ENCODE results near the gene CASP7.

CASP7 gene

DNA sequence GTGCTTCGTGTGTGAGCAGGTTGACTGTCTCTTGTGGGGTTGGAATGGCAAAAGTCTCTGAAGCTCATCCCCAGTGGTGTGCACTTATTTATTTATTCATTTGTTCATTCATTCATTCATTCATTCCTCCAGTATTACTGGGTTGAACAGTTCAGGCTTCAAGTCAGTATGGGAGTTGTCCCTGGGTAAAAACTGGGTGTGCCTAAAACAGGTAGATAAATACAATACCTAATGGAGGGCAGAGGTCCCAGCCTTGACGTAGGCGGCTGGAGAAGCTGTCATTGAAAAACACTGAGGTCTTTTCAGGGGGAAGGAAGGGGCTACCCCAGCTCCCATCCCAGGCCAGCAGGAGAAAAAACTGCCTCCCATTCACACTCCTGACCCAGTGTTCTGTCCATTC, 11.0 kb downstream of the CASP7 start:
- DNase-seq (ENCODE audit: extremely low spot score): no peak
- POLR2A ChIA-PET: no interaction called here
- CTCF ChIA-PET: interaction anchor here (1.4 kb wide), 1 partner anchor 12 kb away, joined by 3 read pairs; no protein-coding TSS in a partner anchor
- TF ChIP-seq FOXK2 (IDR thresholded peaks at IDR 0.05) (no peak), FOXM1 (IDR thresholded peaks at IDR 0.05; ENCODE audit: borderline replicate concordance) (no peak), LEF1 (IDR thresholded peaks at IDR 0.05; ENCODE audit: borderline replicate concordance) (no peak), ZNF384 (IDR thresholded peaks at IDR 0.05) (no peak), L3MBTL2 (conservative IDR thresholded peaks at IDR 0.05) (no peak), NFRKB (IDR thresholded peaks at IDR 0.05) (no peak), HDGF (IDR thresholded peaks at IDR 0.05; ENCODE audit: borderline replicate concordance) (no peak), SP1 (IDR thresholded peaks at IDR 0.05) (no peak), FOXA1 (IDR thresholded peaks at IDR 0.05) (no peak), SUZ12 (IDR thresholded peaks at IDR 0.05) (no peak), BHLHE40 (IDR thresholded peaks at IDR 0.05; ENCODE audit: borderline replicate concordance) (no peak), ARNT (IDR thresholded peaks at IDR 0.05) (no peak)
- TF ChIP-seq, protein P1, sequence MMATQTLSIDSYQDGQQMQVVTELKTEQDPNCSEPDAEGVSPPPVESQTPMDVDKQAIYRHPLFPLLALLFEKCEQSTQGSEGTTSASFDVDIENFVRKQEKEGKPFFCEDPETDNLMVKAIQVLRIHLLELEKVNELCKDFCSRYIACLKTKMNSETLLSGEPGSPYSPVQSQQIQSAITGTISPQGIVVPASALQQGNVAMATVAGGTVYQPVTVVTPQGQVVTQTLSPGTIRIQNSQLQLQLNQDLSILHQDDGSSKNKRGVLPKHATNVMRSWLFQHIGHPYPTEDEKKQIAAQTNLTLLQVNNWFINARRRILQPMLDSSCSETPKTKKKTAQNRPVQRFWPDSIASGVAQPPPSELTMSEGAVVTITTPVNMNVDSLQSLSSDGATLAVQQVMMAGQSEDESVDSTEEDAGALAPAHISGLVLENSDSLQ (IDR thresholded peaks at IDR 0.05): no peak

DNA sequence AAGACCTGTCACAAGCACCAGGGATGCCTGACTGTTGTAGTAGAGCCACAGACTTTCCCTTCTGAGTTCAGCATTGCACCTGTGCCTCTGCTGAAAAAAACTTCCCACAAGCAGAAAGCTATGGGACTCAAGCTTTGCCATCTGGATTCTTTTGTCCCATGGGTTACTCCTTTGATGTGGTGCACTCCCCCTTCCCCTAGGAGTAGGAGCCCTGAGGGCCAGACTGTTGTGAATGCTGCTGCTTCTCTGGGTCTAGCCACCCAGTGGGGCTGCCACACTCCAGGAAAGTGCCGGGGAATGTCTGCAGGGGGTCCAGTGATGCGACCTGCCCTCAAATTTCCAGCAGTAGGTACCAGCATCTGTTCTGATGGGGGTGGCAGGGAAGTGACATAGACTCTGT, 11.7 kb downstream of the CASP7 start:
- no peak for TF ChIP-seq ARNT (IDR thresholded peaks at IDR 0.05)
- TF ChIP-seq LEF1 (IDR thresholded peaks at IDR 0.05; ENCODE audit: borderline replicate concordance): no peak
- TF ChIP-seq BHLHE40 (IDR thresholded peaks at IDR 0.05; ENCODE audit: borderline replicate concordance): no peak
- no peak for TF ChIP-seq NFRKB (IDR thresholded peaks at IDR 0.05)
- TF ChIP-seq ZNF384 (IDR thresholded peaks at IDR 0.05): no peak
- CTCF ChIA-PET: no interaction called here
- POLR2A ChIA-PET: no interaction called here
- DNase-seq (ENCODE audit: extremely low spot score): no peak

DNA sequence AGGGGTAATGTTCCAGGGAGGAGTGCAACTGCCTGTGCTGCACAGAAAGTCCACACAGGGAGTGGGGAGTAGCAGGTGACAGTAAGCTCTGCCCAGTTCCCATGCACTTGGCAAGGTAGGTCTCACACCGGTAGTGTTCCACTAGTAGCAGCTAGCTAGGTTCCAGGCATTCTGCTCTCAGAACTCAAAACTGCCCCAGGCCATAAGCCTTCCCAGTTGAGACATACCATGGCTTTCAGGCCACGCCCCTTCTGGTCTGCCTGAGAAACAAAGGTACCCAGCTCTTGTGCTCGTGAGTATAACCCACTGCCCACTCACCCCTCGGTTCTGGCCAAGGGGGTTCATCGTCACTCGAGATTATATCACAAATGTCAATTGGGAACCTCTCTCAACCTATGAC, 12.6 kb downstream of the CASP7 start:
- ChIA-PET CTCF (no interaction called here), POLR2A (no interaction called here)
- TF ChIP-seq FOXM1 (IDR thresholded peaks at IDR 0.05; ENCODE audit: borderline replicate concordance) (no peak), SUZ12 (IDR thresholded peaks at IDR 0.05) (no peak), ELF4 (IDR thresholded peaks at IDR 0.05) (no peak), ARNT (IDR thresholded peaks at IDR 0.05) (no peak), ZNF384 (IDR thresholded peaks at IDR 0.05) (no peak), HDGF (IDR thresholded peaks at IDR 0.05; ENCODE audit: borderline replicate concordance) (no peak), NFRKB (IDR thresholded peaks at IDR 0.05) (no peak)
- no peak for DNase-seq (ENCODE audit: extremely low spot score)

DNA sequence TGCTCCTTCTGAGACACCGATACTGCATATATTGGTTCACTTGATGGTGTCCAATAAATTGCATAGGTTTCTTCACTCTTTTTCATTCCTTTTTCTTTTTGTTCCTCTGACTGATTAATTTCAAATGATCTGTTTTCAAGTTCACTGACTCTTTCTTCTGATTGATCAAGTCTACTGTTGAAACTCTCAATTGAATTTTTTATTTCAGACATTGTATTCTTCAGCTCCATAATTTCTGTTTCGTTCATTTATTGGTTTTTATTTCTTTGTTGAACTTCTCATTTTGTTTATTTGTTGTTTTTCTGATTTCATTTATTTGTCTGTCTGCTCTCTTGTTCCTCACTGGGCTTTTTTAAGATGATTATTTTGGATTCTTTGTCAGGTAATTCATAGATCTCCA, 13.6 kb downstream of the CASP7 start:
- POLR2A ChIA-PET: no interaction called here
- TF ChIP-seq HDGF (IDR thresholded peaks at IDR 0.05; ENCODE audit: borderline replicate concordance) (no peak), SP1 (IDR thresholded peaks at IDR 0.05) (no peak), L3MBTL2 (conservative IDR thresholded peaks at IDR 0.05) (no peak), LEF1 (IDR thresholded peaks at IDR 0.05; ENCODE audit: borderline replicate concordance) (no peak), CTBP1 (IDR thresholded peaks at IDR 0.05; ENCODE audit: borderline replicate concordance) (no peak), BHLHE40 (IDR thresholded peaks at IDR 0.05; ENCODE audit: borderline replicate concordance) (no peak), ARNT (IDR thresholded peaks at IDR 0.05) (no peak), NFRKB (IDR thresholded peaks at IDR 0.05) (no peak), SUZ12 (IDR thresholded peaks at IDR 0.05) (no peak)
- TF ChIP-seq, protein P1 (IDR thresholded peaks at IDR 0.05): no peak
- CTCF ChIA-PET: no interaction called here
- no peak for DNase-seq (ENCODE audit: extremely low spot score)

DNA sequence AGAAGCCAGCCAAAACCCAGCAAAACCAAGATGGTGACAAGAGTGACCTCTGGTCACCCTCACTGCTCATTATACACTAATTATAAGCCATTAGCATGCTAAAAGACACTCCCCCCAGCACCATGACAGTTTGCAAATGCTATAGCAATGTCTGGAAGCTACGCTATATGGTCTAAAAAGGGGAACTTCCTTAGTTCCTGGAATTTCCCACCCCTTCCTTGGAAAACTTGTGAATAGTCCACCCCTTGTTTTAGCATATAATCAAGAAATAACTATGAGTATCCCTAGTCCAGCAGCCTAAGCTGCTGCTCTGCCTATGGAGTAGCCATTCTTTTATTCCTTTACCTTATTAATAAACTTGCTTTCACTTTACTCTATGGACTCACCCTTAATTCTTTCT, 16.0 kb downstream of the CASP7 start:
- POLR2A ChIA-PET: no interaction called here
- no peak for TF ChIP-seq LEF1 (IDR thresholded peaks at IDR 0.05; ENCODE audit: borderline replicate concordance)
- TF ChIP-seq CTBP1 (IDR thresholded peaks at IDR 0.05; ENCODE audit: borderline replicate concordance): no peak
- no peak for TF ChIP-seq BHLHE40 (IDR thresholded peaks at IDR 0.05; ENCODE audit: borderline replicate concordance)
- TF ChIP-seq ZNF384 (IDR thresholded peaks at IDR 0.05): no peak
- TF ChIP-seq FOXM1 (IDR thresholded peaks at IDR 0.05; ENCODE audit: borderline replicate concordance): no peak
- TF ChIP-seq NFRKB (IDR thresholded peaks at IDR 0.05): no peak
- no peak for TF ChIP-seq HDGF (IDR thresholded peaks at IDR 0.05; ENCODE audit: borderline replicate concordance)
- no peak for TF ChIP-seq ARNT (IDR thresholded peaks at IDR 0.05)
- no peak for TF ChIP-seq FOXK2 (IDR thresholded peaks at IDR 0.05)
- TF ChIP-seq, protein P1 (IDR thresholded peaks at IDR 0.05): no peak
- TF ChIP-seq FOXA1 (IDR thresholded peaks at IDR 0.05): no peak
- no peak for TF ChIP-seq L3MBTL2 (conservative IDR thresholded peaks at IDR 0.05)
- no peak for TF ChIP-seq ELF4 (IDR thresholded peaks at IDR 0.05)
- TF ChIP-seq TARDBP (IDR thresholded peaks at IDR 0.05): no peak
- TF ChIP-seq SP1 (IDR thresholded peaks at IDR 0.05): no peak
- DNase-seq (ENCODE audit: extremely low spot score): no peak
- CTCF ChIA-PET: no interaction called here

DNA sequence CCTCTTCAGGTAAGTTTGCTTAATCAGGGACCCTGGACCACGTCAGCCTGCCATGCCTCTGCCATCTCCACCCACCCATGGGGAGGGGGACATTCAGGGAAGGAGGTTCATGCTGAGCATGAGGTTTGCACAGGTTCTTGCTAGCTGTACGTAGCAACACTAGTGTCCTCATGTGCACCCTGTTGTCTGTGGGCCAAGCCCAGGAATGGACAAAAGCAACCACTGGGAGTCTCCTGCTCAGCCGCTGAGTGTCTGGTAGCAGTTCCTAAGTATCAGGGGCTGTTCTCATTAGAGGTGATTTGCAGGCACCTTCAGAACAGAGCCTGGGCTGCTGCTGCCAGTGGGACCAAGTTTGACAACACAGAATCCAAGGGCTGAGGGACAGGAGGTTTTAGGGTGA, 17.9 kb downstream of the CASP7 start:
- ChIA-PET POLR2A (no interaction called here), CTCF (no interaction called here)
- TF ChIP-seq ZNF384 (IDR thresholded peaks at IDR 0.05) (no peak), FOXM1 (IDR thresholded peaks at IDR 0.05; ENCODE audit: borderline replicate concordance) (no peak), ELF4 (IDR thresholded peaks at IDR 0.05) (no peak), FOXA1 (IDR thresholded peaks at IDR 0.05) (no peak), NFRKB (IDR thresholded peaks at IDR 0.05) (no peak), LEF1 (IDR thresholded peaks at IDR 0.05; ENCODE audit: borderline replicate concordance) (no peak), CTBP1 (IDR thresholded peaks at IDR 0.05; ENCODE audit: borderline replicate concordance) (no peak), L3MBTL2 (conservative IDR thresholded peaks at IDR 0.05) (no peak), ARNT (IDR thresholded peaks at IDR 0.05) (no peak), TARDBP (IDR thresholded peaks at IDR 0.05) (no peak), SP1 (IDR thresholded peaks at IDR 0.05) (no peak), SUZ12 (IDR thresholded peaks at IDR 0.05) (no peak), FOXK2 (IDR thresholded peaks at IDR 0.05) (no peak), HDGF (IDR thresholded peaks at IDR 0.05; ENCODE audit: borderline replicate concordance) (no peak), BHLHE40 (IDR thresholded peaks at IDR 0.05; ENCODE audit: borderline replicate concordance) (no peak)
- TF ChIP-seq, protein P1 (IDR thresholded peaks at IDR 0.05): no peak
- DNase-seq (ENCODE audit: extremely low spot score): no peak
